Astrocyte of the spinal cord (primary cell): ENCODE results near the gene STK26.
"Not testable (repeated sequence)": the region's sequence is repeated elsewhere in the genome, so short reads cannot be mapped to it uniquely, and the experiment has no call there.

Experiments
- DNase-seq: peaks from one replicate; pipeline ENCODE4 v3.0.0; 2011; ENCODE audit warnings: low read depth, low spot score
- H3K4me3 ChIP-seq: 2 replicates; pipeline ENCODE4 v1.5.1; 2011; ENCODE audit warnings: low read depth, mild to moderate bottlenecking, low read length, moderate library complexity
- CTCF ChIP-seq: IDR thresholded peaks from 2 replicates; pipeline ENCODE4 v1.5.1; 2012; ENCODE audit warnings: low read depth, mild to moderate bottlenecking, low read length, inconsistent platforms
- in situ Hi-C: cut with HindIII; loops from 2 replicates; pipeline ENCODE4 v1.10.0; 2017; ENCODE audit warnings: low sequenced_read_pairs

The STK26 gene

GRCh38 chrX:132045456-132045855, 22.4 kb downstream of the STK26 start:
- TF ChIP-seq CTCF, result no peak
- H3K4me3 ChIP-seq, result no peak overlapping the region
- DNase-seq, result no peak
- in situ Hi-C loops, result no loop called here

GRCh38 chrX:132046533-132046932, 23.4 kb downstream of the STK26 start:
- no peak overlapping the region for H3K4me3 ChIP-seq
- TF ChIP-seq CTCF, result no peak
- in situ Hi-C loops, result no loop called here
- DNase-seq, result no peak

- DNase-seq, in situ Hi-C loops, H3K4me3 ChIP-seq: not testable (repeated sequence)
Measured at GRCh38 chrX:132051778-132052177, 28.7 kb downstream of the STK26 start.

- DNase-seq, result no peak
- H3K4me3 ChIP-seq, result no peak overlapping the region
- in situ Hi-C loops, result no loop called here
- no peak for TF ChIP-seq CTCF
Measured at GRCh38 chrX:132058050-132058449, 34.9 kb downstream of the STK26 start.

- in situ Hi-C loops, result no loop called here
- no peak for TF ChIP-seq CTCF
- H3K4me3 ChIP-seq, result no peak overlapping the region
- no peak for DNase-seq
Measured at GRCh38 chrX:132058975-132059374, 35.9 kb downstream of the STK26 start.

- in situ Hi-C loops, result no loop called here
- H3K4me3 ChIP-seq, result no peak overlapping the region
- no peak for TF ChIP-seq CTCF
- no peak for DNase-seq
Measured at GRCh38 chrX:132059973-132060540, 37.0 kb downstream of the STK26 start.

GRCh38 chrX:132063334-132063733, 40.2 kb downstream of the STK26 start:
- no peak overlapping the region for H3K4me3 ChIP-seq
- no peak for DNase-seq
- TF ChIP-seq CTCF, result no peak
- in situ Hi-C loops, result no loop called here
